SU-DHL-6 (cell line): ENCODE results near the gene MLANA.

Experiments used
- H2AFZ ChIP-seq: fragments of 200-600 bp; sonication (generic); 2 replicates; pipeline ENCODE4 v1.6.1; 2014; ENCODE audit warnings: low read depth, mild to moderate bottlenecking, moderate library complexity, mixed read lengths, antibody characterized with exemption, low read length; ENCODE audit not compliant: severe bottlenecking
- H3F3A ChIP-seq: fragments of 200-600 bp; shearing (Covaris generic); 2 replicates; pipeline ENCODE4 v1.6.0; 2016; ENCODE audit warnings: antibody characterized with exemption, mild to moderate bottlenecking; ENCODE audit not compliant: insufficient read depth
- H3K27ac ChIP-seq: fragments of 200-600 bp; sonication (generic); 2 replicates; pipeline ENCODE4 v1.5.1; 2016; ENCODE audit warnings: low read depth, mild to moderate bottlenecking, low read length, moderate library complexity, mixed read lengths
- H3K27me3 ChIP-seq: fragments of 200-600 bp; sonication (generic), shearing (Covaris generic); 2 replicates; pipeline ENCODE4 v1.6.0; 2014; ENCODE audit warnings: mild to moderate bottlenecking, low read length
- H3K36me3 ChIP-seq: fragments of 200-600 bp; sonication (generic); 2 replicates; pipeline ENCODE4 v1.6.1; 2014; ENCODE audit warnings: mild to moderate bottlenecking, low read length, mixed read lengths
- H3K4me2 ChIP-seq: fragments of 300-600, 200-600 bp; shearing (Covaris generic), sonication (generic); 2 replicates; pipeline ENCODE4 v1.6.0; 2014; ENCODE audit warnings: low read length, low read depth, mild to moderate bottlenecking; ENCODE audit not compliant: poor library complexity, severe bottlenecking
- H3K4me3 ChIP-seq: fragments of 200-600 bp; sonication (generic); 2 replicates; pipeline ENCODE4 v1.5.1; 2014; ENCODE audit warnings: antibody characterized with exemption, low read length, mild to moderate bottlenecking, mixed read lengths; ENCODE audit not compliant: insufficient read depth, poor library complexity, severe bottlenecking
- H3K79me2 ChIP-seq: fragments of 200-600 bp; sonication (generic); 2 replicates; pipeline ENCODE4 v1.6.1; 2014; ENCODE audit warnings: mild to moderate bottlenecking, low read length, moderate library complexity; ENCODE audit not compliant: insufficient read depth
- H3K9ac ChIP-seq: fragments of 200-600 bp; sonication (generic); 2 replicates; pipeline ENCODE4 v1.7.0; 2014; ENCODE audit warnings: mild to moderate bottlenecking, low read length
- H3K9me2 ChIP-seq: fragments of 200-600 bp; sonication (generic); replicated peaks from 2 replicates; pipeline ENCODE4 v1.6.1; 2014; ENCODE audit warnings: low read length; ENCODE audit not compliant: insufficient read depth
- H3K9me3 ChIP-seq: fragments of 200-600 bp; sonication (generic); 2 replicates; pipeline ENCODE4 v1.6.1; 2014; ENCODE audit warnings: low read length, mixed read lengths; ENCODE audit not compliant: insufficient read depth
- H4K20me1 ChIP-seq: fragments of 200-600 bp; sonication (generic); 2 replicates; pipeline ENCODE4 v1.6.1; 2014; ENCODE audit warnings: low read depth, mild to moderate bottlenecking, antibody characterized with exemption, low read length, moderate library complexity, mixed read lengths
- EZH2phosphoT487 ChIP-seq: fragments of 200-600 bp; sonication (generic), shearing (Covaris generic); conservative IDR thresholded peaks from 2 replicates; pipeline ENCODE4 v1.6.1; 2018; ENCODE audit warnings: mild to moderate bottlenecking, antibody characterized with exemption, low read length, moderate library complexity, mixed read lengths
- TF ChIP-seq, protein P1 (sequence below): fragments of 200-600 bp; sonication (generic); IDR thresholded peaks from one replicate; pipeline ENCODE4 v1.5.1; 2017; ENCODE audit warnings: antibody characterized with exemption, mild to moderate bottlenecking, low read length, moderate library complexity; ENCODE audit not compliant: insufficient read depth, poor library complexity, severe bottlenecking

MLANA gene

GRCh38 chr9:5949103-5949699, 58.5 kb downstream of the MLANA start:
- Histone ChIP-seq H3K79me2 (no peaks in the 10 kb centered on the region), H3K27me3 (no peaks in the 10 kb centered on the region), H3F3A (peaks cover 3% of the 10 kb centered on the region; the same call in 1 of the 2 replicates), H3K4me3 (no peak overlapping the region), H2AFZ (no peak overlapping the region), H3K9ac (no peak overlapping the region), H3K4me2 (peak overlapping the region; percentile 49), H4K20me1 (peaks cover 7% of the 10 kb centered on the region; the same call in 1 of the 2 replicates), H3K9me2 (no peaks in the 10 kb centered on the region), H3K9me3 (no peaks in the 10 kb centered on the region), H3K27ac (no peak overlapping the region), H3K36me3 (no peaks in the 10 kb centered on the region)
- no peak for TF ChIP-seq EZH2phosphoT487
- TF ChIP-seq, protein P1, sequence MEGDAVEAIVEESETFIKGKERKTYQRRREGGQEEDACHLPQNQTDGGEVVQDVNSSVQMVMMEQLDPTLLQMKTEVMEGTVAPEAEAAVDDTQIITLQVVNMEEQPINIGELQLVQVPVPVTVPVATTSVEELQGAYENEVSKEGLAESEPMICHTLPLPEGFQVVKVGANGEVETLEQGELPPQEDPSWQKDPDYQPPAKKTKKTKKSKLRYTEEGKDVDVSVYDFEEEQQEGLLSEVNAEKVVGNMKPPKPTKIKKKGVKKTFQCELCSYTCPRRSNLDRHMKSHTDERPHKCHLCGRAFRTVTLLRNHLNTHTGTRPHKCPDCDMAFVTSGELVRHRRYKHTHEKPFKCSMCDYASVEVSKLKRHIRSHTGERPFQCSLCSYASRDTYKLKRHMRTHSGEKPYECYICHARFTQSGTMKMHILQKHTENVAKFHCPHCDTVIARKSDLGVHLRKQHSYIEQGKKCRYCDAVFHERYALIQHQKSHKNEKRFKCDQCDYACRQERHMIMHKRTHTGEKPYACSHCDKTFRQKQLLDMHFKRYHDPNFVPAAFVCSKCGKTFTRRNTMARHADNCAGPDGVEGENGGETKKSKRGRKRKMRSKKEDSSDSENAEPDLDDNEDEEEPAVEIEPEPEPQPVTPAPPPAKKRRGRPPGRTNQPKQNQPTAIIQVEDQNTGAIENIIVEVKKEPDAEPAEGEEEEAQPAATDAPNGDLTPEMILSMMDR: no peak

GRCh38 chr9:5950261-5950660, 59.6 kb downstream of the MLANA start:
- no peaks in the 10 kb centered on the region for H3K36me3 ChIP-seq
- no peak overlapping the region for H3K4me3 ChIP-seq
- H2AFZ ChIP-seq: no peak overlapping the region
- peaks cover 3% of the 10 kb centered on the region; the same call in 1 of the 2 replicates for H3F3A ChIP-seq
- no peak for TF ChIP-seq EZH2phosphoT487
- TF ChIP-seq, protein P1: no peak
- H4K20me1 ChIP-seq: peaks cover 7% of the 10 kb centered on the region; the same call in 1 of the 2 replicates
- H3K27ac ChIP-seq: no peak overlapping the region
- no peak overlapping the region for H3K4me2 ChIP-seq
- no peaks in the 10 kb centered on the region for H3K9me2 ChIP-seq
- H3K9ac ChIP-seq: no peak overlapping the region
- no peaks in the 10 kb centered on the region for H3K27me3 ChIP-seq
- no peaks in the 10 kb centered on the region for H3K79me2 ChIP-seq
- H3K9me3 ChIP-seq: no peaks in the 10 kb centered on the region

- no peak overlapping the region for H3K4me2 ChIP-seq
- H3K27ac ChIP-seq: no peak overlapping the region
- peaks cover 7% of the 10 kb centered on the region; the same call in 1 of the 2 replicates for H4K20me1 ChIP-seq
- H3F3A ChIP-seq: no peaks in the 10 kb centered on the region; the same call in 1 of the 2 replicates
- no peaks in the 10 kb centered on the region for H3K27me3 ChIP-seq
- H3K9me3 ChIP-seq: no peaks in the 10 kb centered on the region
- H3K79me2 ChIP-seq: no peaks in the 10 kb centered on the region
- no peaks in the 10 kb centered on the region for H3K36me3 ChIP-seq
- no peak overlapping the region for H2AFZ ChIP-seq
- H3K4me3 ChIP-seq: no peak overlapping the region
- no peaks in the 10 kb centered on the region for H3K9me2 ChIP-seq
- TF ChIP-seq, protein P1: no peak
- no peak for TF ChIP-seq EZH2phosphoT487
- no peak overlapping the region for H3K9ac ChIP-seq
Measured at GRCh38 chr9:5951686-5952211, 61.1 kb downstream of the MLANA start.
